IMR-90 (cell line): ENCODE data around the gene BRIP1. TPM values are rescaled to one million over a fixed set of nuclear protein-coding genes. Genes with fewer than 3 reads are reported as not detected.

Source experiments
- ATAC-seq: fragments of 200-7000 bp; cut with Tn5 transposase; 2 replicates; pipeline ENCODE4 v1.9.1; 2020; ENCODE audit warnings: low read depth, mild to moderate bottlenecking, moderate library complexity
- BruUV-seq: library from RNA; stranded (reverse); fragments of 400-500 nt; replicated peaks from 2 replicates; lab custom pipeline; 2021; lab: Mats Ljungman, UMichigan
- CTCF ChIA-PET: fragments of 300-600 bp; formaldehyde crosslinking; extraction: SDS; loops from one replicate; lab custom pipeline; 2021; ENCODE audit warnings: antibody characterized with exemption; lab: Yijun Ruan, JAX
- POLR2A ChIA-PET: fragments of 300-600 bp; sonication (Branson Sonifier 250); formaldehyde crosslinking; loops from one replicate; lab custom pipeline; 2022; ENCODE audit warnings: antibody characterized with exemption; ENCODE audit not compliant: unreplicated experiment; lab: Charles Lee
- DNase-seq: peaks from one replicate; pipeline ENCODE4 v3.0.0; 2013
- H2AFZ ChIP-seq: replicated peaks from 2 replicates; pipeline ENCODE3; 2013; ENCODE audit warnings: low read length, mild to moderate bottlenecking; ENCODE audit not compliant: poor library complexity
- H2AK5ac ChIP-seq: 2 replicates; pipeline ENCODE4 v1.6.1; 2013; ENCODE audit warnings: low read depth, low read length, inconsistent platforms
- H2AK9ac ChIP-seq: replicated peaks from 2 replicates; pipeline ENCODE3; 2013; ENCODE audit warnings: mild to moderate bottlenecking, low read depth, low read length, moderate library complexity; ENCODE audit not compliant: poor library complexity
- H2BK120ac ChIP-seq: 2 replicates; pipeline ENCODE4 v1.6.1; 2013; ENCODE audit warnings: low read depth, low read length, inconsistent platforms
- H2BK15ac ChIP-seq: 3 replicates; pipeline ENCODE4 v1.6.1; 2013; ENCODE audit warnings: low read depth, low read length, inconsistent platforms
- H2BK20ac ChIP-seq: 2 replicates; pipeline ENCODE4 v1.6.1; 2013; ENCODE audit warnings: low read depth, mild to moderate bottlenecking, inconsistent platforms, low read length, moderate library complexity
- H2BK5ac ChIP-seq: 2 replicates; pipeline ENCODE4 v1.6.1; 2013; ENCODE audit warnings: mild to moderate bottlenecking, low read depth, low read length, inconsistent platforms; ENCODE audit not compliant: poor library complexity, severe bottlenecking
- H3K14ac ChIP-seq: replicated peaks from 2 replicates; pipeline ENCODE4 v1.6.1; 2013; ENCODE audit warnings: low read depth, low read length, inconsistent platforms
- H3K18ac ChIP-seq: 2 replicates; pipeline ENCODE4 v1.6.1; 2013; ENCODE audit warnings: low read depth, low read length, control low read depth
- H3K23ac ChIP-seq: 2 replicates; pipeline ENCODE4 v1.6.1; 2013; ENCODE audit warnings: low read depth, low read length, inconsistent platforms
- H3K27ac ChIP-seq: 2 replicates; pipeline ENCODE4 v1.5.1; 2013; ENCODE audit warnings: mild to moderate bottlenecking, control low read depth, low read length; ENCODE audit not compliant: insufficient read depth
- H3K27me3 ChIP-seq: 2 replicates; pipeline ENCODE4 v1.6.1; 2013; ENCODE audit warnings: low read length; ENCODE audit not compliant: control insufficient read depth, insufficient read depth
- H3K36me3 ChIP-seq: 2 replicates; pipeline ENCODE4 v1.6.1; 2013; ENCODE audit warnings: low read length, mixed read lengths; ENCODE audit not compliant: control insufficient read depth, insufficient read depth
- H3K4ac ChIP-seq: 2 replicates; pipeline ENCODE4 v1.6.1; 2013; ENCODE audit warnings: low read depth, low read length, inconsistent platforms
- H3K4me1 ChIP-seq: 2 replicates; pipeline ENCODE4 v1.6.1; 2013; ENCODE audit warnings: low read length, mixed read lengths; ENCODE audit not compliant: control insufficient read depth, insufficient read depth
- H3K4me2 ChIP-seq: 2 replicates; pipeline ENCODE4 v1.6.1; 2013; ENCODE audit warnings: low read depth, mild to moderate bottlenecking, control low read depth, low read length, moderate library complexity
- H3K4me3 ChIP-seq: 2 replicates; pipeline ENCODE4 v1.5.1; 2013; ENCODE audit warnings: low read depth, mild to moderate bottlenecking, control low read depth, low read length, moderate library complexity; ENCODE audit not compliant: insufficient read depth
- H3K56ac ChIP-seq: 2 replicates; pipeline ENCODE4 v1.6.1; 2013; ENCODE audit warnings: low read length, inconsistent platforms; ENCODE audit not compliant: insufficient read depth; ENCODE audit errors: extremely low read depth
- H3K79me1 ChIP-seq, 2 experiments: 2 replicates each; pipeline ENCODE4 v1.6.1; 2013; ENCODE audit warnings: low read length in 2 of 2, inconsistent platforms in 1 of 2, low read depth in 1 of 2
- H3K9ac ChIP-seq: 2 replicates; pipeline ENCODE4 v1.6.1; 2013; ENCODE audit warnings: low read depth, low read length, control low read depth
- H3K9me1 ChIP-seq: 2 replicates; pipeline ENCODE4 v1.6.1; 2013; ENCODE audit warnings: low read length, inconsistent platforms; ENCODE audit not compliant: insufficient read depth
- H3K9me3 ChIP-seq: 2 replicates; pipeline ENCODE4 v1.6.1; 2013; ENCODE audit warnings: low read length; ENCODE audit not compliant: control insufficient read depth, insufficient read depth
- H4K20me1 ChIP-seq: 2 replicates; pipeline ENCODE4 v1.6.1; 2013; ENCODE audit warnings: low read length, inconsistent platforms; ENCODE audit not compliant: insufficient read depth
- H4K5ac ChIP-seq: 2 replicates; pipeline ENCODE4 v1.6.1; 2013; ENCODE audit warnings: mild to moderate bottlenecking, low read depth, low read length, control low read depth
- H4K8ac ChIP-seq, 2 experiments: 2 replicates each; pipeline ENCODE4 v1.6.1; 2013; ENCODE audit warnings: low read depth in 2 of 2, low read length in 2 of 2, control low read depth in 1 of 2, inconsistent platforms in 1 of 2
- H4K91ac ChIP-seq: 2 replicates; pipeline ENCODE4 v1.6.1; 2013; ENCODE audit warnings: low read depth, low read length, inconsistent platforms; ENCODE audit not compliant: insufficient read depth
- CEBPB ChIP-seq: IDR thresholded peaks from 2 replicates; pipeline ENCODE4 v1.6.1; 2012; ENCODE audit warnings: low read depth, low read length, improper control_type of control experiment
- POLR2A ChIP-seq: IDR thresholded peaks from 2 replicates; pipeline ENCODE4 v1.6.1; 2012; ENCODE audit warnings: mild to moderate bottlenecking, low read depth, low read length
- RCOR1 ChIP-seq: IDR thresholded peaks from 2 replicates; pipeline ENCODE4 v1.6.1; 2012; ENCODE audit warnings: mild to moderate bottlenecking, low read length, improper control_type of control experiment; ENCODE audit not compliant: insufficient replicate concordance
- RFX5 ChIP-seq: IDR thresholded peaks from 2 replicates; pipeline ENCODE4 v1.8.0; 2012; ENCODE audit warnings: low read depth, mild to moderate bottlenecking, low read length, moderate library complexity
- SMC3 ChIP-seq: fragments of 150-350 bp; IDR thresholded peaks from 2 replicates; pipeline ENCODE4 v1.6.1; 2016; ENCODE audit warnings: low read depth, mild to moderate bottlenecking, antibody characterized with exemption, low read length, moderate library complexity
- WGBS, 2 experiments: methylation state at CpG; one replicate each; pipeline versions ENCODE4 v1.1.5 to v1.1.7; 2013; ENCODE audit warnings: missing lambda C conversion rate in 2 of 2; ENCODE audit not compliant: insufficient read length in 1 of 2; ENCODE audit errors: extremely low coverage in 2 of 2; 5-methylcytosine and 5-hydroxymethylcytosine counted together
- dilution Hi-C: fragments of 300-500 bp; cut with HindIII; formaldehyde crosslinking; loops from one replicate; pipeline ENCODE4 v1.14.3; 2018; ENCODE audit warnings: low sequenced_read_pairs; ENCODE audit not compliant: unreplicated experiment
- in situ Hi-C: fragments of 300-500 bp; cut with MboI; formaldehyde crosslinking; loops from 3 replicates; pipeline ENCODE4 v1.14.3; 2019; ENCODE audit warnings: low sequenced_read_pairs, inconsistent platforms, mixed read lengths
- intact Hi-C: fragments of 100-400 bp; cut with micrococcal nuclease; formaldehyde crosslinking; loops from 2 replicates; pipeline ENCODE4 v1.10.0; 2022
- polyA plus RNA-seq, 3 experiments: library from polyadenylated mRNA; depleted of rRNA; stranded (reverse); fragments of >200 nt; gene quantifications; 2 replicates each; pipeline ENCODE4 v1.2.3, GENCODE V29; 2012; ENCODE audit warnings: low replicate concordance in 1 of 3
- total RNA-seq: library from RNA; depleted of rRNA; stranded (reverse); fragments of >200 nt; gene quantifications from 2 replicates; pipeline ENCODE4 v1.2.3, GENCODE V29; 2012
- TF ChIP-seq, protein P1 (sequence below): conservative IDR thresholded peaks from 2 replicates; pipeline ENCODE4 v1.5.1; 2012; ENCODE audit warnings: mild to moderate bottlenecking, low read depth, low read length, improper control_type of control experiment

Gene BRIP1
- total and polyA plus RNA-seq, 2 of the 4 experiments (the other 2 are of a cell fraction): 6.1 to 19.7 TPM

DNA sequence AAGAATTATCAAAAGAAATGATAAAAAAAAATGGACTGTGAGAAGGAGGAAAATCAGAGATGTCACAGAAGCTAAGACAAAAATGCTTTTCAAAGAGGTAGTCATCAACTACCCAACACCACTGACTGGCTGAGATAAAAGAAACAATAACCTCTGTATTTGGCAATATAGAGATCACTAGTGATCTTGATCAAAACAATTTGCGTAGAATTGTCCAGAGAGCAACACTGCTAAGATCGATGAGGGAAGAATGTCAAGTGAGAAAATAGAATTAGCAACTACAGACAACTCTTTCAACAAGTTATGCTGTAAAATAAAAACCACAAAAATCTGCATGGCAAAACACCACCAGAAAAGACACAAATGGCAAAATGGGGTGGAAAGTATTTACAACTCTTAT, 66.0 kb downstream of the BRIP1 start:
- dilution Hi-C loops: no loop called here
- no peak for TF ChIP-seq SMC3
- no peak for TF ChIP-seq POLR2A
- TF ChIP-seq CEBPB: no peak
- TF ChIP-seq, protein P1, sequence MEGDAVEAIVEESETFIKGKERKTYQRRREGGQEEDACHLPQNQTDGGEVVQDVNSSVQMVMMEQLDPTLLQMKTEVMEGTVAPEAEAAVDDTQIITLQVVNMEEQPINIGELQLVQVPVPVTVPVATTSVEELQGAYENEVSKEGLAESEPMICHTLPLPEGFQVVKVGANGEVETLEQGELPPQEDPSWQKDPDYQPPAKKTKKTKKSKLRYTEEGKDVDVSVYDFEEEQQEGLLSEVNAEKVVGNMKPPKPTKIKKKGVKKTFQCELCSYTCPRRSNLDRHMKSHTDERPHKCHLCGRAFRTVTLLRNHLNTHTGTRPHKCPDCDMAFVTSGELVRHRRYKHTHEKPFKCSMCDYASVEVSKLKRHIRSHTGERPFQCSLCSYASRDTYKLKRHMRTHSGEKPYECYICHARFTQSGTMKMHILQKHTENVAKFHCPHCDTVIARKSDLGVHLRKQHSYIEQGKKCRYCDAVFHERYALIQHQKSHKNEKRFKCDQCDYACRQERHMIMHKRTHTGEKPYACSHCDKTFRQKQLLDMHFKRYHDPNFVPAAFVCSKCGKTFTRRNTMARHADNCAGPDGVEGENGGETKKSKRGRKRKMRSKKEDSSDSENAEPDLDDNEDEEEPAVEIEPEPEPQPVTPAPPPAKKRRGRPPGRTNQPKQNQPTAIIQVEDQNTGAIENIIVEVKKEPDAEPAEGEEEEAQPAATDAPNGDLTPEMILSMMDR: no peak
- no peak for TF ChIP-seq RFX5
- no peak for TF ChIP-seq RCOR1
- peaks cover 1% of the 10 kb centered on the region; the same call in 1 of the 2 replicates for H3K36me3 ChIP-seq

More for the DNA sequence above, 66.0 kb downstream of the BRIP1 start:
- Histone ChIP-seq H3K18ac (no peak overlapping the region; the same call in 1 of the 2 replicates), H3K27ac (no peak overlapping the region), H2AK5ac (no peak overlapping the region), H3K4ac (no peak overlapping the region), H3K4me3 (no peak overlapping the region), H3K56ac (no peak overlapping the region), H4K20me1 (no peaks in the 10 kb centered on the region), H3K4me2 (no peak overlapping the region), H3K9me1 (peaks cover 3% of the 10 kb centered on the region; the same call in 1 of the 2 replicates), H3K27me3 (no peaks in the 10 kb centered on the region), H4K5ac (no peak overlapping the region; the same call in 1 of the 2 replicates), H3K4me1 (no peaks in the 10 kb centered on the region), H3K23ac (no peak overlapping the region), H4K91ac (no peak overlapping the region), H3K9ac (no peak overlapping the region), H2BK15ac (no peak overlapping the region), H3K14ac (no peak overlapping the region), H2BK5ac (no peak overlapping the region), H3K79me1 (peaks cover 3 to 7% of the 10 kb centered on the region in 2 experiments; a peak in 3 of 4 replicates), H2BK20ac (no peak overlapping the region), H2BK120ac (no peak overlapping the region), H2AK9ac (no peak overlapping the region), H2AFZ (no peak overlapping the region), H3K9me3 (no peaks in the 10 kb centered on the region), H4K8ac (no peak overlapping the region)
- intact Hi-C loops: no loop called here
- POLR2A ChIA-PET: no interaction called here
- ATAC-seq: no peak
- CTCF ChIA-PET: no interaction called here
- BruUV-seq: no TSS peak
- in situ Hi-C loops: no loop called here
- no CpG with 5 or more reads among the region's 2 CpGs for WGBS, 2 experiments
- DNase-seq: no peak
